GM19455 (cell line): Measurements from ENCODE around the gene ABCC12.

ENCODE experiments used
- ATAC-seq: cut with Tn5 transposase; IDR thresholded peaks from one replicate; pipeline ENCODE4 v1.9.1; 2021; ENCODE audit not compliant: unreplicated experiment

The ABCC12 gene

DNA sequence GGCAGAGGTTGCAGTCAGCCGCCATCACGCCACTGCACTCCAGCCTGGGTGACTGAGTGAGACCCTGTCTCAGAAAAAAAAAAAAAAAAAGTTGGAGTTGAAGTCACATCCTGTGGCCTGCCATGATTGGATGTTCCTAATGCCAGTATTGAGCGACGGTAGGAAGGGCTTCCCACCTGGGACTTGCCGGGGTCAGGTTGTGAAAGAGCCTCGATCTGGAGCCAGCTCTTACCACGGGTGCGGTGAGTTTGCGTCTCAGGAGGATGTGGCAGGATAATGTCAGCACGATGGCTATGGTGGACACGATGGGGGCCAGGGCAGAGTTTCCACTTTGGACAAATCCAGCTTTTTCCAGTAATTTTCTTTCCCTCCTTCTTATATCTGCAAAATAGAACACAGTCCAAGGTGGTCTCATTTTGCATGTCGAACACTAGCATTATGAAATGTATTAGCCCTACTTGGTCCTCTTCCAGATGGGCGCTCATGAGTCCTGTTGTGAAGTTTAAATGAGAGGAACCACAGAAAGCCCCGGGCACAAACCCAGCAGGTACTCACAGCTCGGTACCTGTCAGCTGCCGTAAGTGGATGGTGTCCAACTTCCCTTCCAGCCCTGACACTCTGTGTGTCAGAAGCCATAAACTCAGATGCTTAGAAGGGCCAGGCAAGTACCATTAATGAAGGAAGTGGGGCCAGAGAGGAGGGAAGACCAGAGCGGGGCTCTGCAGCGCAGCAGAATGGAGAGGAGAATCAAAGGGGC is 22.2 kb downstream of the ABCC12 start:
- ATAC-seq, result no peak

DNA sequence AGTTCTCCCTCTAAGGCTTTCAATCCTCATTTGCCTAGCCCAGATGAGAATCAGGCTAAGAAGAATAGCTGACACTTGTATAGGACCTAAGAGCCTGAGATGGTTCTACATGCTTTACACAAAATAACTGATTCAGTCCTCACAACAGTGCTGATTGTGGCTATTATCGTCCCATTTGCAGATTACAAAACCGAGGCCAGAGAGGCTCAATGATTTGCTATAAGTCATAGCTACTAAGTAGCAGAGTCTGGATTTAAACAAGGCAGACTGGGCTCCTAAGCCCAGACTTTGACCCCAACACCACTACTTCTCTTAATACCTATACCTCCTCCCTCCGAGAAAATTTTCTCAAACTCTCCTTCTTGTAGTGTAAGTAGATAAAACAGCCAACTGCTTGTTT is 23.1 kb downstream of the ABCC12 start:
- no peak for ATAC-seq

DNA sequence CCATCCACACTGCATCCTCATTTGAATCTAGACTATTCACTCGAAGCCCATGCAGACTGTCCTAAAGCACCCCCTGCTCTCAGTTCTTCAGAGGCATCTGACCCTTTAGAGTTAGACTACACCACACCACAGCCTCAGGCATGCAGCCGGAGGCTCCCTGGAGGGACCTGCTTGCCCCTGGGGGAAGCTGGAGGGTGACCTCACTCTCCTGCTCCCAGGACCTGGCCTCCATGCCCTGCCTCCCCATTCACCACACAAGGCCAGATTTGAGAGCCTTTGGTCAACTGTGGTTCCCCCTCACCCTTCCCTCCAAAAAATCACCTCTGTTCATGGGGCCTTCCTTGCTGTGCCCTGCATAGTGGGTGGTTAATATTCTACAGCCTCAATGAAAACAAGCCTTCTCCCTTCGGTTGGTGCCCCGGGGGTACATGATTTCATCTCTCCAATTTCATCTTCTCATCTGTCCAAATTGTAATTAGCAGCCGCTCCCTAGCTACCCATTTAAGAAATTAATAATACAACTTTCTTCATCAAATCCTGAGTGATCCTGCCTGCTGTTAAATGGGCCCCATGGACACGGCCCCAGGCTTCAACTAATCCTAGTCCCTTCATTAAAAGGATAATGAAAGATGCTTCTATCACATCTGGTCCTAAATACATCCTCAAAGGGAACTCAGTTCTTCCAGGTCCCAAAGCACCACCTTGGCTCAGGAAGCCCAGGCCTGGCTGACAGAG is 24.4 kb downstream of the ABCC12 start:
- ATAC-seq, result no peak

DNA sequence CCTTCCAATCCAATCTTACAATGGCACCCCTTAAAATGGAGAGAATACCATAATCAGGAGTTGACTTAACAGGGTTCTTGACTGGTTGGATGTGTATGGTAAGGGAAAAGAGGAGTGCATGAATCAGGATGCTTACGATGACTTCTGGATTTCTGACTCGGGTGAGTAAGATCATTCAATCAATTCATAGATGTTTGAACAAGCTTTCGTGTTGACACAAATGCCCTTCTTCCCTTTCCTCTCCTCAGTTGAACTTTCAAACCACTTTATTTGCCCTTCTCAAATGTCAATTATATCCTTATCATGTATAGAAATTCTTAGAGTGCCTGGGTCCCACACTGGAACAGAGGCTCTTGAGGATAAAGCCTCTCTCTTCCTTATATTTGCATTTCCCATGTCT is 25.9 kb downstream of the ABCC12 start:
- ATAC-seq, result no peak

DNA sequence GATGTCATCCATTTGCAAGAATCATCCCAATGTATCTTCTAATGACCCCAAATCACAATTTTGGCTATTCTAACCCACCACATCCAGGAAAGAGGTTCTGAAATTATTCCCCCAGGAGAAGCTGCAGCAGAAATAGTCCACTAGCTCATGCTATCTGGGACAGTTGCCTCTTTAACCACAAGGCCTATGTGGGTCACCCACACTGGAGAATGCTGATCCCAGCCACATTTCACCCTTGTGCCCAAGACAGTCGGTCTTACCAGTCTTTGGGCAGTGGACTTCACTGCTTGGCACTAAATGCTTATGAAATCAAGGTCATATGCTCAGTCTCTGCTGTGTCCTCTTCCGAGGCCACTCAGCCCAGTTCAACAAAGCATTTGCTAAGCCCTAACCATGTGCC is 27.0 kb downstream of the ABCC12 start:
- no peak for ATAC-seq

DNA sequence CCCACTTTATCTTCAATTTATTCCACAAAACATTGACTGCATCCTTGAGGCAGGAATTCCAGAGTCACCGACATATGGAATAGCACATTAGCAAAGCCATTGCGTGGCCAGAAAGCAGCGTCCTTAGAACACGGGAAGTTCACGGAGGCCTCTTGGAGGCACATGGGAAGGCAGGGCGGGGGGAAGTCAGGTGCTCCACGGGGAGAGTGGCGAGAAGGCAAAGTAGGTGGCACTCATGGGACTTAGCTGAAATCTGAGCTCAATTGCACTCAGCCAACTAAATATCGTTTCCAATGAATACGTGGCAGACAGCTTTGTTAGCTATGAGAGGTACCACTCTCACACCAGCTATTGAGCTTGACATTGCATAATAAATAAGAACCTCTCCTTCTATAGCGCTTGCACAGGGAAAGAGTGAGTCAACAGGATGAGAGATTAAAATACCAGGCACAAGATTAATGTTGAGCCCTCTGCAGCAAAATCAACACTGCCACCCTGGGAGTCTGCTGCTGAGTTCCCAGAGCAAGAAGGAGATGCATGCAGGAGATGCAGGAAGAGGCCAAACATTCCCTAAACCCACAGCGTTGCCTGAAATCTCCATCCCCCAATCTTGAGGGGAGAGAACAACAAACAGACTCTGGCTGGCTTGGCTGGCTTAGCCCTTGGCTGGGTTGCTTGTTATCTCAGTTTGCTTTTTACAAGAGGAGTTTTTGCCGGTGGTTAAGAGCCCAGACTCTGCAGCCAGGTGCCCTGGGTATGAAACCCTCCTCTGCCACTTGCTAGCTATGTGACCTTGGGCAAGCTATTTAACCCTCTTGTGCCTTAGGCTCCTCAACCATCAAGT is 28.8 kb downstream of the ABCC12 start:
- no peak for ATAC-seq

DNA sequence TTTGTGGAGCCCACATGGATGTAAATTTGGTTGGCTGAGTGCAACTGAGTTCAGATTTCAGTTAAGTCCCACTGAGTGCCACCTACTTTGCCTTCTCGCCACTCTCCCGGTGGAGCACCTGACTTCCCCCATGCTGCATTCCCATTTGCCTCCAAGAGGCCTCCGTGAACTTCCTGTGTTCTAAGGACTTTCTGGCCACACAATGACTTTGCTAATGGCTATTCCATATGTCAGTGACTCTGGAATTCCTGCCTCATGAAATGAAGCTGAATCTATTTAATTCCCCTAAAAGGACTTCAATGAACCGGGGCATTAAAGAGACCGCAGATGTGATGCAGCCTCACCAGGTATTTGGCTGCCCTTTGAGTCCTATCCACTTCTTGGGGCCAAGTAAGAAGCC is 29.9 kb downstream of the ABCC12 start:
- no peak for ATAC-seq

DNA sequence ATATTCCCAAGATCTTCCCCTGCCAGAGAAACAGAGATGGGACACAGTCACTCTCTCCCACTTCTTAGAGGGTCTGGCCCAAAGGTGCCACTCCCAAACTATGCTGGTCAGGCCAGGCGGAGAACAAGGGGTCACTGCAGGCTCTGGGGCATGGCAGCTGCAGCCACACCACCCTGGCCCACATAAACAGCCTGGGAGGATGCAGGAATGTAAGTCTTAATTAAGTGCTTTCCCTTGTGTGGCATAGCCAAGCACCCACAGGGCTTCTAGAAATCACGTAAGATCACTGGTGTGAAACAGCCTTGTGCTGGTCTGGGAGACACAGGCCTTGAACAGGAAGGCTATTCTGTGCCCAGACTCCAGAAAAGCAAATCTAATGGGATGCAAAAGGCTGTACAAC is 31.5 kb downstream of the ABCC12 start:
- ATAC-seq, result no peak

DNA sequence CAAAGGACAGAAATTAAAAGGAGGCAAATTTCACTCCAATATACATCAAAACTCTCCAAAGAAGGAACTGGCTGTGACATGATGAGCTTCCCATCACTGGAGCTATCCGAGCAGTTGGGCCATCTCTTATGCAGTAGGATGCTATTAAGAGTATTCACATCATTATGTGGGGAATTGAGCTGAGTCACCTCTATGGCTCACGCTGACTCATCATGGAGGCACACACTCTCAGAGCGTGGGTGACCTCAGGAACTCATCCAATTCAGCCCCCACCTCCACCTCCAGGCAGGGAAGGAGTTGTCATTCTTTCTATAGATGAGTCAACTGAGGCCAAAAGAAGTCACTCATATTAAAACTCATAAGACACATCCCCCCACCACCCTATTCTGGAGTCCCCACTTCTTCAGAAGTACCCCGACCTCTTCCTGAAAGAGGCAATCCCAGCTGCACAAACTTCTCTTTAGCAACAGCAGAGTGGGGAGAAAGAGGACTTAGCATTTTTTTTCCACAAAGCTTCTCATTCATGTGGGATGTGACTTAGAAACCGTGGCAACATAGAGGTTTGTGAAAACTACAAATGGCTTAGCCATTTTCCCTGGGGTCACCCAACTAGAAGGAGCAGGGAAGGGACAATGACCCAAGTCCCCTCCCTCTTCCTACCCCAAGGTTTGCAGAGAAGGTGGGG is 32.5 kb downstream of the ABCC12 start:
- no peak for ATAC-seq

DNA sequence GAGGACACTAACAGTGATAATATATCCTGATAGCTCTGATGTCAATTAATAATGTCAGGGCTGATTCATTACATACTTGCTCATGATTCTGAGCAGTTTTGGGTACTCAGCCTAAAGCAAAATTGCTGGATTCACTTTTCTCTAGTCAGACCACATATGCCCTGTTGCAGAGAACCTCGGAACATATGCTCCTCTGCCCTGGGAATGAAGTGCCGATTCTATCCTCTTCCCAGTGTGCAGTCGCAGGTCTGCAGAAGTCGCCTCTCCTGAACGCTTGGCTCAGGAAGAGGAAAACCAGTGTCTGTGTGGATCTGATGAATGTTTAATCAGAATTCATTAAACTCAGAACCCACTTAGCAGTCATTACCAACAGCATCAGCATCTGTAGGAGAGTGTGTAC is 34.5 kb downstream of the ABCC12 start:
- no peak for ATAC-seq

DNA sequence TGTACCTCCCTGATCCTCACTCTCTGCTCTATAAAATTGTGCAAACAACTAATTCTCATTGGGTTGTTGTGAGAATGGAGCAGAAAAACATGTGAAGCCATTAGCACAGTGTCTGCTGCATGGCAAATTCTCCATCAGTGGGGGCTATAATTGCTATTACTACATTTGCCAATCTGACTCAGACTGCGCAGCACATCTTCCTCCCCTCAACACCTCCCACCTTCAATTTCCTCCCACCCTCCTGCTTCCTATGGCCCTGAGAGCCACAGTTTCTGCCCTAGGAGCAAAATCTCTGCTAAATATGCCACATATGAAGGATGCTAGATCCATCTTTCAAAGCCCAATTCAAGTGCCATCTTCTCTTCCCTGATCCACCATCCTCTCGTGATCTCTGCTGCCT is 37.0 kb downstream of the ABCC12 start:
- ATAC-seq, result no peak

DNA sequence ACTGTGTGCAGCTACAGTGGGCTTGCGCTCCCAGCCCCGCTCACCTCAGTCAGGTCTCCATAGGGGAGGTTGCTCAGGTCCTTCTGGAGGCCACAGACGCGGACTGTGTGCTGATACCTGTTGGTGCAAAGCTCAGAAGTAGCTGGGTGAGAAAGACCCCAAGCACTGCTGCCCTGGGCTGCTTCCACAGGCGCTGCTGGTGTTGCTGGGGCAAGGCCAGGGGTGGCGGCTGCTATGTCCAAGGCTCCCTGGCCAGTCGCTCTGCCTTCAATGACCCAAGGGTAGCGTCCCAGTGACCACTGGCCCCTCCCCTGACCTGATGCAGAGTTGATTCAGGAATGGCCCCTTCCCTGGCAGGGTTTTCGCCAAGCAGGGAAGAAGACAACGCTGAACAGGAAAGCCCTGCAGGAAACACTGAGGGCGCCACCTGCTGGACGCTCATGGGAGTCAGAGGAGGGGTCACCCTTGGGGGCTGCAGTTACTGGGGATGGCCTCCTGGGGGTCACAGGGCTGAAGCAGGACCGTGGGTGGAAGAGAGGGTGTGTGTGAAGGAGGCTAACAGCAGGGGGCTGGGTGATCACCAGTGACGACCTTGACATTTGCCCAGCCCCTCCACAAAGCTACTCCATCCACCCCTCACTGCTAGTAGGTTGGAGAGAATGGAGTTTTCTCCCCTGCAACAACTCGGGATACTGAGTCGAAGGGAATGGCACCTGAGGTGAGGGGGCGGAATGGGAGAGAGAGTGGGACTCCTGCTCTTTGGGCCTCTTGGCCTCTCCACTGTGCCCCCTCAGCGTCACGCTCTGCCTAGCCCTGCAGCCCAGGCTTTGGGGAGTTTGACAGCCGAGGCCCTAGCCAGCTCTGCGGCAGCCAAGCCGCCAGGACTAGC is 38.3 kb downstream of the ABCC12 start:
- ATAC-seq, result peak; percentile 77

DNA sequence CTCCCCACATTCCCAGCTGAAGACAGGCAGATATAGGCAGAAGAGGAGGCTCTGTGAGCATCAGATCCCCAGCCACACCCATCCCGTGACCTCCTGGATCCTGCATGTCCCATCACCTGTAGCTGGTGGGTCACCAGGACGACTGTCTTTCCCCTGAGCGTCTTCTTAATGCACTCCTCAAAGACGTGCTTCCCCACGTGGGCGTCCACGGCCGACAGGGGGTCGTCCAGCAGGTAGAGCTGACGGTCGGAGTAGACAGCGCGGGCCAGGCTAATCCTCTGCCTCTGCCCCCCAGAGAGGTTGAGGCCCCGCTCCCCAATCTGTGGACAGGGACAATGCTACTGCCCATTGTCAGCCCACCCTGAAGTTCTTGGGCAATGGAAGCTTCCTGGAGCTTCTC is 40.5 kb downstream of the ABCC12 start:
- ATAC-seq, result no peak

DNA sequence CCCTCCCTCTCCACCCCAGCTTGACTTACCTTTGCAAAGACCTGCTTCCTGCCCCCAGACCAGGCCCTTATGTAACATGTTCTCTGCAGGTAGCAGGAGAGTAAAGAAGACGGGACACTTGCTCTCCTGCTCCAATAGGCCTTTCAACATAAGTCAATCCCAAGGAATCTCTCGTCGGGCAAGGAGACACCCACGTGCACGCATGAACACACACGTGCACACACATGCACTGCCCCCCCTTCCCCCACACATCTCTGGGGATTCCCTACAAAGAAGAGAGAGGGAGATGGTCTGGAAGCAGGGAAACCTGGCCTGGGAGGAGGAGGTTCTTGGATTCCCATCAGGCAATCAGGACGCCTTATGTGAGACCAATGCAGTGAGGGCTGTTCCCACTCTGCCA is 41.4 kb downstream of the ABCC12 start:
- ATAC-seq, result no peak

DNA sequence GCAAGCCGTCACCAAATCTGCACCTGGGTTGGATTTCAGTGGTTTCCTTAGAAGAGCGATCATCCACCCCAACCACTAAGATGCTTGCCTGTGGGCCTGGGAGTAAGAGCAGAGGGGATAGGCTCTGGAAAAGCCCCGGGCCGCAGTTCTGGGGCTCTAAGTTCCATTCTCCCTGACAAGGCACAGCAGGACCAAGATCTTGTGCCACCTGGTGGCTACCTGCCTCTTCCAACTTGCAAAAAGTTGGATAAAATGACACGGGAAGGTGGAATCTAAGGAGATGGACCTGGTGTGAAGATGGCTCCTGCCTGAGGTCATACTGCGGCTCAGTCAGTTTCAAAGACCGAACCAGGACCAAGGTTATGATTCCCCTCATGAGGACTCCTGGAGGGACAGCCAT is 42.3 kb downstream of the ABCC12 start:
- no peak for ATAC-seq

DNA sequence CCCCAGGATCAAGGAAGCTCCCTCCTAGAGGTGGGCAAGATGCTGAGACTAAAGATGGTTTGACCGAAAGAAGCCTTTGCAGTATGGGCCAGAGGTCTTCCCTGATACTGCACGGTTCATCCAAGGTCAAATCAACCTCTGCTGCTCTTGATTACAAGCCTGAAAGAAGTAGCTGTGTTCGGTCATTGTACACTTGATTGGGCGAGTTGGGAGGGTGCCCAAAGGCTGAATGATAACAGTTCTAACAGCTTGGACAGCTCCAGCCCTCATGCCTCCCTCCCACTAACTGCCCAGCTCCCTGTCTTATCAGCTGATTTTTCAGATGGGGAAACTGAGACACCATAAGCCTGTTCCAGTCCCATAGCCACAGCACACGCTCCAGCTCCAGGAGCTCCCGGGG is 42.8 kb downstream of the ABCC12 start:
- ATAC-seq, result no peak

DNA sequence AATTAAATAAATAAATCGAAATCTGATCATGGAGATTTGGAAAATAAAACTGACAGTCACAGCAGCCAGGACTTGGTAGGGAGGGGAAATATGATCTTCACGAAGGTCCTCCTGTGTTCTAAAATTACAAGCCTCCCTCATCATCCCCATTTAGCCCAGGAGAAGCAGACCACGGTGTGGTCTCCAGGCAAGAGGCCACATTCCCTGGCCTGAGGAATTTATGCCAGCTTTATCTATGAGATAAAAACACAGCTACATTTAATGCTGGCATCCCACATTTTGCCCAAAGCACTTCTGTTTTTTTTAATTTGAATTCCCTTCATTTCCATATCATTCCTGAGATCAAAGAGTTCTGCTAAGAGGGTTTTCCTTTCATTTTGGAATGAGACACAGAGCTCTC is 43.2 kb downstream of the ABCC12 start:
- ATAC-seq, result no peak

DNA sequence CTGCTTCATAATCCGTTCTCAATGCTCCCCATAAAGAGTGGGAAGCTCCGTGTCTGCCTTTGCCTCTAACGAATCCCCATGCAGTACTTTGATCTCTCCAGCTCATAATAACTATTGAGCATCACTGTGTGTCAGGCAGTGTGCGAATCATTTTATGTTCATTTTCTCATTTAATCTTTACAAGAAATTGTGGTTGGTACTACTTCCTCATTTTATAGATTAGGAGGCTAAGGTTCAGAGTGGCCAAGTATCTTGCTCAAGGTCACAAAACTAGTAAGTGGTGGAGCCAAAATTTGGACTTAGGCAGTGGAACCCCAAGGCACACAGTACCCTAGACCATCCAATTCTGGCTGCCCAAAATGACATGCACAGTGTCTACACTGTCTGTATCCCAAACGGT is 44.8 kb downstream of the ABCC12 start:
- no peak for ATAC-seq

DNA sequence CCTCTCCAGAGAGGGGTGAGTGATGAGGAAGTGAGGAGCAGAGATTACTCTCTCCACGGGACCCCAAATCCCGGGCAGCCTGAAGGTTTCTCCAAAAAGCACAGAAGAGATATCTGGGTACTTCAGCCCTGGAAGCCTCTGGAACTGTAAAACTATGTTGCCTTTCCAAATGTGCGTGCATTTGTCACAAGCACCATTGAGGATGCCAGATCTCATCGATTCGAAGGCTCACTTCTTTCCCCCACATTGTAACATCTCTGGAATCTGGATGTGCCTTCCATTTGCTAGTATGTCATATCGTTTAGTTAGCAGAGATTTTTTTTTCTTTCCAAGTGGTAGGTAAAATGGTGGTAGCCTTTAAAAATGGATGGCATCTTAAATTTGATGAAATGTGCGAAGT is 45.8 kb downstream of the ABCC12 start:
- no peak for ATAC-seq

DNA sequence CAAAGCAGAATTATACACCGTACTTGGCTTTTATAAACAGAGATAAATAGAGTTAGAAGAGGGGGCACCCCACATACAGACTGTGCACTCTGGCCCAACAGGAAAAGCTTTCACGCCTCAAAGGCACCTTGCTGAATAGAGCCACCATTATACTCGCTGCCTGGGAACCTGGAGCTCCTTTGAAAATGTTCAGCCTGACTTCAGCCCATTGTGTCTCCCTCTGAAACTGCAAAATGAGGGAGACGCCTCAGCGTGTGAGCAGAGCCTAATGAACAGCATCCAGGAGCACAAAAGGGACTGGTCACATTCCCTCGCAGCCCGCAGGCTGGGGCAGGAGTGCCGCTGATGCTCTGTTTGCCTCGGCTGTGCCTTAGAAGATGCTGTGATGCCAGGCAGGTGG is 46.3 kb downstream of the ABCC12 start:
- no peak for ATAC-seq
